Body of pancreas (tissue), 4 donors: ENCODE measurements around the gene TC2N. TPM values are rescaled to one million over a fixed set of nuclear protein-coding genes. Genes with fewer than 3 reads are reported as not detected.
"Not testable (repeated sequence)": the region's sequence is repeated elsewhere in the genome, so short reads cannot be mapped to it uniquely, and the experiment has no call there.

Experiments
- ATAC-seq: fragments of 150-250 bp; one replicate; pipeline ENCODE4 v1.9.1; 2016
- DNase-seq, 4 donors: peaks; one replicate each; pipeline ENCODE4 v3.0.0-alpha.2; 2019
- H3K27ac ChIP-seq, 4 donors: fragments of 200-600 bp; sonication (generic); 1 replicate in 3 of 4; 2 replicates in 1 of 4; pipeline versions ENCODE4 v1.5.1 to v1.6.1; 2016 to 2019; ENCODE audit warnings: mild to moderate bottlenecking in 1 of 4, mixed read lengths in 1 of 4, moderate library complexity in 1 of 4
- H3K27me3 ChIP-seq, 2 donors: fragments of 200-600 bp; sonication (generic); one replicate each; pipeline ENCODE4 v1.6.0; 2016; ENCODE audit warnings: mild to moderate bottlenecking in 1 of 2
- H3K36me3 ChIP-seq, 2 donors: fragments of 200-600 bp; sonication (generic); replicated peaks in 1 of 2; 2 replicates each; pipeline ENCODE4 v1.5.1; 2016; ENCODE audit warnings: low read depth in 2 of 2; ENCODE audit not compliant: insufficient read depth in 1 of 2
- H3K4me1 ChIP-seq: fragments of 200-600 bp; sonication (generic); one replicate; pipeline ENCODE4 v1.6.0; 2016
- H3K4me3 ChIP-seq, 2 donors: fragments of 200-600 bp; sonication (generic); 1 replicate in 1 of 2; 2 replicates in 1 of 2; pipeline ENCODE4 v1.5.1; 2016 to 2019
- H3K9me3 ChIP-seq, 3 donors: fragments of 200-600 bp; sonication (generic); 1 replicate in 2 of 3; 2 replicates in 1 of 3; pipeline ENCODE4 v1.5.1; 2016
- CTCF ChIP-seq, 7 experiments: fragments of 450-650 bp in 4 of 7; fragments of 200-600 bp in 3 of 7; sonication (generic) in 3 of 7; IDR thresholded peaks; one replicate each; pipeline ENCODE4 v1.5.1; 2016 to 2019; ENCODE audit warnings: antibody characterized with exemption in 7 of 7
- POLR2A ChIP-seq, 3 donors: fragments of 450-650 bp; IDR thresholded peaks; one replicate each; pipeline ENCODE4 v1.6.1; 2016; ENCODE audit warnings: antibody characterized with exemption in 3 of 3, mild to moderate bottlenecking in 2 of 3
- WGBS, 2 donors: methylation state at CpG; one replicate each; pipeline ENCODE4 v1.1.5; 2017; 5-methylcytosine and 5-hydroxymethylcytosine counted together
- intact Hi-C: fragments of 100-400 bp; cut with DNase I; formaldehyde crosslinking; loops from one replicate; pipeline ENCODE4 v1.15.1; 2023
- total RNA-seq, 2 donors: library from RNA; depleted of rRNA; stranded (reverse); fragments of >200 nt; gene quantifications; one replicate each; pipeline ENCODE4 v1.1.0, GENCODE V29; 2016

The TC2N gene
- total RNA-seq, 2 donors from 2014 or later, result 105 to 168 TPM

DNA sequence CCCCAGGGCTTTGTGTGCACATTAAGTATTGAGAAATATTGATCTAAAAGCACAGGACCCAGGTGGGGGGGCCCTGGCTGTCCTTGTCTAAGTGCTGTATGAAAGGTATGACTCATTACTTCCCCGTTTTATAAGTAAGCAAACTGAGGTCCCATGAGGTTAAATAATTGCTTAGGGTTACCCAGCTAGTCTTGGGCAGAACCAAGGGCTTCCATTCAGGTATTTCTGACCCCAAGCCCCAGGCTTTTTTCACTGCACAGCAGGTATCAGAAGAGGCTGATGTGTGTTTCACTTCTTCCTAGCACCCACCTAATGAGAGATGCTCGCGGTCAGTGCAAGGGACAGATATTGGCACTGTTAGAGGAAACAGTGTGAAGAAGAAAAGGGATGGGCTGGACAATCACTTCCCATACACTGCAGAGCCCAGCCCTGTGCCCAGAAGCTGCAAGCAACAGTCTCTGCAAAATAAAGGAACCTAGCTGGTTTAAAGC is 4.7 kb upstream of the TC2N start:
- no peak for TF ChIP-seq CTCF (IDR thresholded peaks at IDR 0.05)
- no peak for TF ChIP-seq POLR2A (IDR thresholded peaks at IDR 0.05)
- Histone ChIP-seq H3K4me1 (peaks cover 83% of the 10 kb centered on the region), H3K4me3 (no peak overlapping the region), H3K36me3 (no peaks in the 10 kb centered on the region), H3K27ac (peak overlapping the region; percentile 85 to 97 (median 91)), H3K9me3 (no peaks in the 10 kb centered on the region), H3K27me3 (no peaks in the 10 kb centered on the region)
- peak; percentile 70 for ATAC-seq
- peak; percentile 86 to 94 (median 90) for DNase-seq
- 4 to 8% methylated on average over 3 of the region's 3 CpGs for WGBS, 2 donors
- intact Hi-C loops, result no loop called here

GRCh38 chr14:91871401-91871800 is 4.1 kb upstream of the TC2N start:
- H3K27me3 ChIP-seq, H3K9me3 ChIP-seq, H3K36me3 ChIP-seq, H3K4me3 ChIP-seq, intact Hi-C loops, ATAC-seq, DNase-seq: not testable (repeated sequence)
- 57 to 94% methylated on average over 4 of the region's 4 CpGs for WGBS, 2 donors
- Histone ChIP-seq H3K27ac (peak overlapping the region; percentile 53 to 97 (median 91)), H3K4me1 (peaks cover 77% of the 10 kb centered on the region)

DNA sequence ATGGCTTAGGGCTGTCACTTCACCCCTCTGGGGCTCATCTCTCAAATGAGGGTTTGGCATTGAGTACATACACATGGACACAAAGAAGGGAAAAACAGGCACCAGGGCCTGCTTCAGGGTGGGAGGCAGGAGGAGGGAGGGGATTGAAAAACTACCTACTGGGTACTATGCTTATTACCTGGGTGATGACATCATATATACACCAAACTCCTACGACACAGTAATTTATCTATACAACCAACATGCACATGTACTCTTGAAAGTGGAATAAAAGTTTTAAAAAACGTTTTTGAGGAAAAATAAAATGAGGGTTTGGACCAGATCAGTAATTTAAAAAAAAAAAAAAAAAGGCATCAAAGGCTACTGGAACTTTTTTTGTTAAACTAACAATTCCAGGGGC is 3.6 kb upstream of the TC2N start:
- Histone ChIP-seq H3K27me3 (no peaks in the 10 kb centered on the region), H3K4me3 (no peak overlapping the region), H3K4me1 (peaks cover 72% of the 10 kb centered on the region), H3K36me3 (no peaks in the 10 kb centered on the region), H3K9me3 (no peaks in the 10 kb centered on the region), H3K27ac (peak overlapping the region in 3 of 4 donors; percentile 79 to 97 (median 80))
- WGBS, 2 donors, result 60 to 72% methylated on average over 2 of the region's 2 CpGs
- no peak for ATAC-seq
- no peak for DNase-seq
- TF ChIP-seq POLR2A (IDR thresholded peaks at IDR 0.05) (no peak), CTCF (IDR thresholded peaks at IDR 0.05) (no peak)
- intact Hi-C loops, result no loop called here

DNA sequence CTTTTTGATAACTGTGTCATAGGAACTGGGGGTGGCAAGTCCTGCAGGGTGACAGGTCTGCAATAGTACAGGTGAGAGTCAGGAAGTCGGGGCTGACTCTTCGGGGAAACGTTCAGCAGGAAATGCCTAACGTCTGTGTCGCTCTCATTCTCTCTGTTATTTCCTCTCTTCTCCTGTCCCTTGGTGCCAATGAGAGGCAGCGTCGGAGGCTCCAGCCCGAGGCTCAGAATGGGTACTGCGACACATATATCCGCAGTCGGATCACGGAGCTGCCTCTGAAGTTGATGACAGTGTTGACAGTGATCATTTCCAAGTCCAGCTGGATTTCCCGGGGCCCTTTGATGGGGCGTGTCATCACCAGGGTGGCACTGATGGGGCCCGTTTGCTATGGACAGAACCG is 2.7 kb upstream of the TC2N start:
- Histone ChIP-seq H3K4me1 (peaks cover 64% of the 10 kb centered on the region), H3K4me3 (no peak overlapping the region), H3K27me3 (no peaks in the 10 kb centered on the region), H3K36me3 (no peaks in the 10 kb centered on the region), H3K27ac (peak overlapping the region; percentile 71 to 97 (median 80)), H3K9me3 (no peaks in the 10 kb centered on the region)
- ATAC-seq (no peak), DNase-seq (peak in 2 of 4 donors; percentile 43 to 61)
- no peak for TF ChIP-seq CTCF (IDR thresholded peaks at IDR 0.05)
- TF ChIP-seq POLR2A (IDR thresholded peaks at IDR 0.05), result peak in 2 of 3 donors; percentile 32 to 34
- intact Hi-C loops, result no loop called here
- WGBS, 2 donors, result 30 to 49% methylated on average over 9 to 16 of the region's 16 CpGs

- peak overlapping the region; percentile 71 to 97 (median 80) for H3K27ac ChIP-seq
- intact Hi-C loops, result no loop called here
- 31 to 41% methylated on average over 8 of the region's 8 CpGs for WGBS, 2 donors
- no peak for TF ChIP-seq CTCF (IDR thresholded peaks at IDR 0.05)
- no peak for TF ChIP-seq POLR2A (IDR thresholded peaks at IDR 0.05)
- DNase-seq (peak in 1 of 4 donors; percentile 52), ATAC-seq (no peak)
- no peaks in the 10 kb centered on the region for H3K36me3 ChIP-seq
- no peak overlapping the region for H3K4me3 ChIP-seq
- H3K4me1 ChIP-seq, result peaks cover 60% of the 10 kb centered on the region
- no peaks in the 10 kb centered on the region for H3K9me3 ChIP-seq
- H3K27me3 ChIP-seq, result no peaks in the 10 kb centered on the region
These were observed 2.2 kb upstream of the TC2N start for GRCh38 chr14:91869556-91869955.
